Activated naive CD4-positive, alpha-beta T cell treated with anti-CD3 and anti-CD28 coated beads, Interleukin-2, amount 50 U/mL, for 16 hours (primary cell): ENCODE results near the gene LRBA.

ENCODE experiments used
- DNase-seq: peaks from one replicate; pipeline ENCODE4 v3.0.0-alpha.2; 2020

The LRBA gene

GRCh38 chr4:150867148-150867547, 147.9 kb downstream of the LRBA start:
- DNase-seq = no peak

DNA sequence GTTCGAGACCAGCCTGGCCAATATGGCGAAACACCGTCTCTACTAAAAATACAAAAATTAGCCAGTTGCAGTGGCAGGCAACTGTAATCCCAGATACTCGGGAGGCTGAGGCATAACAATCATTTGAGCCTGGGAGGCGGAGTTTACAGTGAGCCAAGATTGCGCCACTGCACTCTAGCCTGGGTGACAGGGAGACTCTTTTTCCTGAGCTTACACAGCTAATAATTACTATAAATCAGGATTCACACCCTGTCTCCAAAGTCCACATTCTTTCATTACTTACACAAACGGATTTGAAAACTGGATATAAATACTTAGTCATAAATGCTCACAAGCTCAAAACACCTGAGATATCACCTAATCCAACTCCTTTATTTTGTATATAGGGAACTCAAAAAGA, 151.6 kb downstream of the LRBA start:
- no peak for DNase-seq

- no peak for DNase-seq
Measured at GRCh38 chr4:150862829-150863228, 152.3 kb downstream of the LRBA start.

DNA sequence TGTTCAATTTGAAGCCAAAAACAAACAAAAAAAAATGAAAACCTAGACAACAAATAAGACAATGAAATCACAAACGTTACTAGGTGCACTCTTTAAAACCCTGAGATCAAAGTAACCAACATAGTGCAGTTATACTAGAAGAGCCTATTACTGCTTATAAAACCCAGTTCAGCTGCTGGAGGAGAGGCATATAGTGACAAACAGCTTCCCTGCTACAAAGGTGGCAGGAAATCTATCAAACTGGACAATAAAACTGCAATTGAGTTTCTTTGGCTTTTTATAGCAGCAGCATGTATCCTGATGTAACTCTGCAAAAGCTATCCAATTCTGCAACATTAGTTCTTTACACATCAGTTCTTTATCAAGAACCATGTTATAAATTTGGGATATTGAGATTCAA, 155.6 kb downstream of the LRBA start:
- DNase-seq = no peak

- no peak for DNase-seq
Measured at GRCh38 chr4:150855981-150856510, 159.0 kb downstream of the LRBA start.

DNA sequence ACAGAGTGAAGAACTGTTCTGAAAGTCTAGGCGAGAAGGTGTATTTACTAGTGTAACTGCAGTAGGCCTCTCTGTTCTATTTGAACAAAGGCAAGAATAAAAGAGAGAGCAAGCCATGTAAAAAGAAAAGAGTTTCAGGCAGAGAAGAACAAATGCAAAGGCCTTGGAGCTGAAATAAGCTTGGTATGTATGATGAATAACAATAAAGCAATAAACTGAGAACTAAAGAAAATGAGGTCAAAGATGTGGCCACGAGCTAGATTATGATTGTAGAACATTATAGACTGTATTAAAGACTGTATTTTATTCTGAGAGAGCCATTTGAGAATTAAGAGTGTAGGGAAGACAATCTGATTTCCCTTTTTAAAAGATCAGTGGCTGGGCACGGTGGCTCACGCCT, 160.5 kb downstream of the LRBA start:
- DNase-seq = no peak

- DNase-seq = no peak
Measured at GRCh38 chr4:150853882-150854281, 161.2 kb downstream of the LRBA start.

GRCh38 chr4:150852216-150852615, 162.9 kb downstream of the LRBA start:
- DNase-seq = no peak

GRCh38 chr4:150849016-150849415, 166.1 kb downstream of the LRBA start:
- no peak for DNase-seq

- no peak for DNase-seq
Measured at GRCh38 chr4:150828159-150828558, 186.9 kb downstream of the LRBA start.

- no peak for DNase-seq
Measured at GRCh38 chr4:150827226-150827625, 187.9 kb downstream of the LRBA start.

DNA sequence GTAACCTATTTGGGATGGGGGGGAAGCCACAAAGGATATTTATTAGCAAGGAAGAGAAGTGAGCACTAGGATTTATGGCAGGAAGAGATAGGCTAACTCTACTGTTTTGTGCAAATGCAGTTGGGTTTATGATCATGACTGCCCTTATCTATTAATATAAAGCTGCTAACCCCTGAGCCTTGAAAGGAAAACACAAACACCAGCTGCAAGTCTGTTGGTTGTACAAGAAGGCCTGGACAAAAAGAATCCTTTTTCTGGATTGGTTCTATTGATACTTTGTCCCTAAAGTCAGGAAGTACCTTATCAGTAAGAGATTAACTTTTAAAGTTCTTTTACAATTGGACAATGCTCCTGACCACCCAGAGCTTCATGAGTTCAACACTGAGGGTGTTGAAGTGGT, 188.8 kb downstream of the LRBA start:
- DNase-seq = no peak

DNA sequence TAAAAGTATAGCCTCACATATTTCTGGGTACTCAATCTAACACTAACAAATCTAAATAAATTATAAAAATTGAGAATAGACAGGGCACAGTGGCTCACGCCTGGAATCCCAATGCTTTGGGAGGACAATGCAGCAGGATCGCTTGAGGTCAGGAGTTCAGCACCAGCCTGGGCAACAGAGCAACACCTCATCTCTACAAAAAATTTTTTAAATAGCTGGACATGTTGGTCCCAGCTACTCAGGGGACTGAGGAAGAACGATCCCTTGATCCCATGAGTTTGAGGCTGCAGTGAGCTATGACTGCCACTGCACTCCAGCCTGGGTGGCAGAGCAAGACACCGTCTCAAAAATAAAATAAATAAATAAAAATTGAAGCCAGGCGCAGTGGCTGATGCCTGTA, 192.7 kb downstream of the LRBA start:
- DNase-seq = no peak

GRCh38 chr4:150821641-150822040, 193.4 kb downstream of the LRBA start:
- no peak for DNase-seq

DNA sequence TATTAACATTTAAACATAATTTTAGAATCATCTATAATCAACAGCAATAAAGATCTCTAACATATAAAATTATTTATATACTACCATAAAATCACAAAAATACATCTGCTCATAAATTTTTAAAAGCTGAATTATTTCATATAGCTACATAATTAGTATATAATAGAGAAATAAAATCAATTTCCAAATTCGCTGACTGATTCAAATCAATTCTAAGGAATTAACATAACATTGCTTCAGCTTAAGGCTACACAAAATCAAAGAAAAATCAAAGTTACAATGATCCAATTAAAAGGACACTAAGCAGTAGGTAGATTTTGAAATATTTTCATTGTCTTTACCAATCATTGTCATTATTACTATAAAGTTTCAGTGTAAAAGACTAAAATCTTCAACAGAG, 194.7 kb downstream of the LRBA start:
- no peak for DNase-seq

GRCh38 chr4:150818661-150819060, 196.4 kb downstream of the LRBA start:
- DNase-seq = no peak

DNA sequence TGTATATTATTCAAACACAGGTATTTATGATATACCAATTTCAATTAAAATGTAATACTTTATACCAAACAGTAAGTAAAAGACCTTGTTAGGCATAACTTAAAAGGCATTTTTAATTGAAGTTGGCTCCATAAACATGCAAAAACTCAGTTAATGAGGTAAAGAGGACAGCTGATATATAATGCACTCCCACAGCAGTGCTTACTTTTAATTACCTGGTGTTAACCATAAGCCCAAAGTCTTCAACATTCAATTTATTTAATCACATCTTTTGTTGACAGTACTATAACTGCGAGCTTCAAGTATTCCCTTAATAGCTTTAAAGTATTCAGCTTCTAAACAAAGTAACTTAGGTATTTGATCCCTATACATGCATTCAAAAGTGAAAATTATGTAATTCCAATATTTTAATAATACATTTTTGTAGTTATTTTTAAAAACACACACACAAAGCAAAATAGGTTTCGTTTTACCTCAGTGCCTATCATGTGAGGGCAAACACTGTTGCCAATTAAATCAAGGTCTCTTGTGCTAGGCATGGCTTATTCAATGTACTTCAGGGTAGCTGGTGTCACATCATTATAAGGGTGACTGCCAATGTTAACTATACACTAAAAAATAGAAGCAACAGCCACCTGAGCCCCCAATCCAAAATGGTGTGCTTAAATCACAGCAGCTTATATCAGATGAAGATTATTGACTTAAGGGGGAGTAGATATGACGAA, 197.1 kb downstream of the LRBA start:
- no peak for DNase-seq

DNA sequence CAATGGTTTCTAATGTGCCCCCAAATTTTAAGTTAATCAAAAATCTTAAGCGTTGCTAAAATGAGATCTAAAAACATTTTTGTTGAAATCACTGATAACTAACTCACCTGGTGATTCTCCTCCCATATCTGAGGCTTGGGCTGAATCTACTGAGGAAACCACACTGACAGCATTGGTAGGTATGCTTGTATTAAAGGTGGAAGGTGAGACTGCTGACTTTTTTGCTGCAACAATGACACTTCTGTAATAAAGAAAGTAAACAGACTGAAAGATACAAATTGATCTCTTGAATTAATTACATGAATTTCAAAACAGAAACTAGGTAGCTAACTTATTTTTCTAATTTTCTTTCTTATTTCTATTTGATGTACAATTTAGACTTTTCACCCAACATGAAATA, 198.1 kb downstream of the LRBA start:
- DNase-seq = no peak

GRCh38 chr4:150816491-150816890, 198.6 kb downstream of the LRBA start:
- no peak for DNase-seq

DNA sequence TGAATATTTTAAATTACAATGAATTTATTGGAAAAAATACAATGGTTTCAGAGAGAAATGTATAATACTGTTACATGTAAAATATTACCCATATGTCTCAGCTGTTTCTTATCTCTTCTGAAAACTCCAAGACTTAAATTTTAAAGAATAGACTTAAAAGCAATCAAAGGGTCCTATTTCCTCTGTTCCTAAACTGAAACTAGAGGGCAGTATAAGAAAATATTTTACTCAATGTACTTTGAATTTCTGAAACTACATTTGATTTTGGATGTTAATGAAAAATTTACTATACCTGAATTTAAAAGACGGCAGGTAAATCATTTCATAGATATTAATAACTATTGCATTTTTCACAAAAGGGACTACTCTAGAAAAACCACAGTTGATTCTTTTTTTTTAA, 200.2 kb downstream of the LRBA start:
- DNase-seq = no peak

DNA sequence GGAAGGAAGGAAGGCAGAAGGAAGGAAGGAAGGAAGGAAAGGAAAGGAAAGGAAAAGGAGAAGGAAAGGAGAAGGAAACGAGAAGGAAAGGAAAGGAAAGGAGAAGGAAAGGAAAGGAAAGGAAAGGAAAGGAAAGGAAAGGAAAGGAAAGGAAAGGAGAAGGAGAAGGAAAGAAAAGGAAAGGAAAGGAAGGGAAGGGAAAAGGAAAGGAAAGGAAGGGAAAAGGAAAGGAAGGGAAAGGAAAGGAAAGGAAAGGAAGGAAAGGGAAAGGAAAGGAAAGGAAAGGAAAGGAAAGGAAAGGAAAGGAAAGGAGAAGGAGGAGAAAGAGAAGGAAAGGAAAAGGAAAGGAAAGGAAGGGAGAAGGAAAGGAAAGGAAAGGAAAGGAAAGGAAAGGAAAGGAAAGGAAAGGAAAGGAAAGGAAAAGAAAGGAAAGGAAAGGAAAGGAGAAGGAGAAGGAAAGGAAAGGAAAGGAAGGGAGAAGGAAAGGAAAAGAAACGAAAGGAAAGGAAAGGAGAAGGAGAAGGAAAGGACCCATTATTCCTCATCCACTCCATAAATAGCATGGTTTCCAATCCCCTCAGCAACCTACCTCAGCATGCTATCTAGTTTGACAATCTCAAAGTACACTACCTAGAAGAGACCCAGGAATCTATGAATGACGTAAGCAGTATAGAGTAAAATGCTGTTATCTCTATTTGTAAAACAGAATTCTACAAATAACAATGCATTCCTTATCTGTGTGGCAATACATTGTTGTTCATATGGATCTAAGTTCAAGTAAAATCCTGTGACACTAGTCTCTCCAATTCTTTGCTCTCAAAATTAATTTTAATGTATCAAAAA, 209.7 kb downstream of the LRBA start:
- no peak for DNase-seq

DNA sequence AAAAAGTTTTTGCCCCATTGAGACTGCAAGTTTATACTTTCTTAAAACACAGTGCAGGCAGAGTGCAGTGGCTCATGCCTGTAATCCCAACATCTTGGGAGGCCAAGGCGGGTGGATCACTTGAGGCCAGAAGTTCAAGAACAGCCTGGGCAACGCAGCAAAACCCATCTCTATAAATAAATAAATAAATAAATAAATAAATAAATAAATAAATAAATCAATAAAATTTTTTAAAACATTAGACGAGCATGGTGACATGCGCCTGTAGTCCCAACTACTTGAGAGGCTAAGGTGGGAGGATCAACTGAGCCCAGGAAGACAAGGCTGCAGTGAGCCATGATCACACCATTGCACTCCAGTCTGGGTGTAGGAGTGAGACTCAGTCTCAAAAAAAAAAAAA, 213.3 kb downstream of the LRBA start:
- DNase-seq = no peak

- DNase-seq = no peak
Measured at GRCh38 chr4:150799207-150799606, 215.9 kb downstream of the LRBA start.

GRCh38 chr4:150794706-150795105, 220.4 kb downstream of the LRBA start:
- no peak for DNase-seq
